Muscle layer of colon (tissue), 2 donors: Measurements from ENCODE around the gene ROBO2.
A peak's percentile ranks its signal among the peaks of the same experiment; 100 is the strongest.

Experiments used
- H3K27ac ChIP-seq: one replicate; pipeline ENCODE4 v1.7.0; 2013; ENCODE audit warnings: low read depth, mild to moderate bottlenecking, low read length, moderate library complexity
- H3K27me3 ChIP-seq, 2 donors: one replicate each; pipeline ENCODE4 v1.7.0; 2013; ENCODE audit warnings: low read length in 2 of 2, mild to moderate bottlenecking in 2 of 2; ENCODE audit not compliant: insufficient read depth in 2 of 2, control insufficient read depth in 1 of 2
- H3K36me3 ChIP-seq: one replicate; pipeline ENCODE4 v1.7.0; 2013; ENCODE audit warnings: mild to moderate bottlenecking, low read length; ENCODE audit not compliant: insufficient read depth
- H3K4me1 ChIP-seq: one replicate; pipeline ENCODE4 v1.7.0; 2013; ENCODE audit warnings: mild to moderate bottlenecking, low read length; ENCODE audit not compliant: insufficient read depth
- H3K4me3 ChIP-seq, 2 donors: one replicate each; pipeline ENCODE4 v1.7.0; 2013; ENCODE audit warnings: low read length in 2 of 2, low read depth in 1 of 2, mild to moderate bottlenecking in 1 of 2, moderate library complexity in 1 of 2
- H3K9ac ChIP-seq: one replicate; pipeline ENCODE4 v1.7.0; 2013; ENCODE audit warnings: low read length
- H3K9me3 ChIP-seq: one replicate; pipeline ENCODE4 v1.7.0; 2013; ENCODE audit warnings: mild to moderate bottlenecking, low read length
- donor health status: abdominal sarcoma.
- donor health status: Adenocarcinoma of cecum.

The ROBO2 gene

GRCh38 chr3:77039606-77040171 is at the start of gene ROBO2:
Gene ROBO2 (plus strand): TSS chr3:77040099. CDS start chr3:77040786, 687 bp downstream.
- Histone ChIP-seq H3K36me3 (no peaks in the 10 kb centered on the region), H3K27me3 (peaks cover 0 to 4% of the 10 kb centered on the region in 2 donors), H3K4me1 (peaks cover 4% of the 10 kb centered on the region), H3K9me3 (no peaks in the 10 kb centered on the region), H3K4me3 (peak within 1 kb of the TSS; percentile 29 to 69), H3K27ac (no peak within 1 kb of the TSS), H3K9ac (no peak within 1 kb of the TSS)

GRCh38 chr3:76990606-76991005 is 49.3 kb upstream of the ROBO2 start:
- no peaks in the 10 kb centered on the region for H3K4me1 ChIP-seq
- no peaks in the 10 kb centered on the region for H3K9me3 ChIP-seq
- no peaks in the 10 kb centered on the region for H3K36me3 ChIP-seq
- no peak overlapping the region for H3K27ac ChIP-seq
- no peak overlapping the region for H3K4me3 ChIP-seq
- no peaks in the 10 kb centered on the region for H3K27me3 ChIP-seq
- no peak overlapping the region for H3K9ac ChIP-seq

GRCh38 chr3:76991165-76991564 is 48.7 kb upstream of the ROBO2 start:
- no peak overlapping the region for H3K4me3 ChIP-seq
- no peaks in the 10 kb centered on the region for H3K36me3 ChIP-seq
- no peaks in the 10 kb centered on the region for H3K9me3 ChIP-seq

GRCh38 chr3:76997733-76998132 is 42.2 kb upstream of the ROBO2 start:
- Histone ChIP-seq H3K27ac (no peak overlapping the region), H3K9me3 (no peaks in the 10 kb centered on the region), H3K27me3 (no peaks in the 10 kb centered on the region), H3K9ac (no peak overlapping the region), H3K4me1 (no peaks in the 10 kb centered on the region), H3K4me3 (no peak overlapping the region), H3K36me3 (no peaks in the 10 kb centered on the region)

More at GRCh38 chr3:76991165-76991564, 48.7 kb upstream of the ROBO2 start:
- H3K4me1 ChIP-seq: no peaks in the 10 kb centered on the region
- no peak overlapping the region for H3K9ac ChIP-seq
- H3K27me3 ChIP-seq: no peaks in the 10 kb centered on the region
- no peak overlapping the region for H3K27ac ChIP-seq

GRCh38 chr3:76998555-76998954 is 41.3 kb upstream of the ROBO2 start:
- Histone ChIP-seq H3K9me3 (no peaks in the 10 kb centered on the region), H3K27ac (no peak overlapping the region), H3K4me1 (no peaks in the 10 kb centered on the region), H3K36me3 (no peaks in the 10 kb centered on the region), H3K27me3 (no peaks in the 10 kb centered on the region), H3K4me3 (no peak overlapping the region), H3K9ac (no peak overlapping the region)

GRCh38 chr3:77001062-77001701 is 38.7 kb upstream of the ROBO2 start:
- no peaks in the 10 kb centered on the region for H3K4me1 ChIP-seq
- no peaks in the 10 kb centered on the region for H3K27me3 ChIP-seq
- no peaks in the 10 kb centered on the region for H3K36me3 ChIP-seq
- H3K9me3 ChIP-seq: no peaks in the 10 kb centered on the region
- no peak overlapping the region for H3K9ac ChIP-seq
- no peak overlapping the region for H3K4me3 ChIP-seq
- no peak overlapping the region for H3K27ac ChIP-seq

GRCh38 chr3:77014226-77014625 is 25.7 kb upstream of the ROBO2 start:
- Histone ChIP-seq H3K4me1 (no peaks in the 10 kb centered on the region), H3K27me3 (no peaks in the 10 kb centered on the region), H3K36me3 (no peaks in the 10 kb centered on the region), H3K27ac (no peak overlapping the region), H3K4me3 (no peak overlapping the region), H3K9ac (no peak overlapping the region), H3K9me3 (no peaks in the 10 kb centered on the region)

GRCh38 chr3:77025471-77025870 is 14.4 kb upstream of the ROBO2 start:
- Histone ChIP-seq H3K36me3 (no peaks in the 10 kb centered on the region), H3K27me3 (no peaks in the 10 kb centered on the region), H3K4me1 (no peaks in the 10 kb centered on the region), H3K4me3 (no peak overlapping the region), H3K27ac (no peak overlapping the region), H3K9ac (no peak overlapping the region), H3K9me3 (no peaks in the 10 kb centered on the region)

GRCh38 chr3:77026904-77027634 is 12.8 kb upstream of the ROBO2 start:
- Histone ChIP-seq H3K36me3 (no peaks in the 10 kb centered on the region), H3K9me3 (no peaks in the 10 kb centered on the region), H3K4me1 (no peaks in the 10 kb centered on the region), H3K27me3 (no peaks in the 10 kb centered on the region), H3K27ac (no peak overlapping the region), H3K4me3 (no peak overlapping the region), H3K9ac (no peak overlapping the region)

GRCh38 chr3:77028005-77028404 is 11.9 kb upstream of the ROBO2 start:
- Histone ChIP-seq H3K9me3 (no peaks in the 10 kb centered on the region), H3K4me1 (no peaks in the 10 kb centered on the region), H3K9ac (no peak overlapping the region), H3K27me3 (no peaks in the 10 kb centered on the region), H3K36me3 (no peaks in the 10 kb centered on the region), H3K27ac (no peak overlapping the region), H3K4me3 (no peak overlapping the region)

- H3K27me3 ChIP-seq: peaks cover 0 to 4% of the 10 kb centered on the region in 2 donors
- no peaks in the 10 kb centered on the region for H3K9me3 ChIP-seq
- no peak overlapping the region for H3K9ac ChIP-seq
- H3K4me3 ChIP-seq: peak overlapping the region; percentile 29 to 69
- no peak overlapping the region for H3K27ac ChIP-seq
- H3K4me1 ChIP-seq: peaks cover 4% of the 10 kb centered on the region
- H3K36me3 ChIP-seq: no peaks in the 10 kb centered on the region
These were observed 1.4 kb upstream of the ROBO2 start for GRCh38 chr3:77038468-77038929.
